ENCODE data around the gene SLBP.

The SLBP gene

GRCh38 chr4:1749370-1749769, 37.3 kb upstream of the SLBP start:
- no peak for DNase-seq (ENCODE audit: low read depth in 2 of 2)

GRCh38 chr4:1748465-1748995, 36.4 kb upstream of the SLBP start:
- DNase-seq (ENCODE audit: low read depth in 2 of 2), result peak; percentile 72 to 77

- DNase-seq (ENCODE audit: low read depth in 2 of 2), result no peak
Measured at GRCh38 chr4:1747603-1747967, 35.5 kb upstream of the SLBP start.

- DNase-seq (ENCODE audit: low read depth in 2 of 2), result no peak
Measured at GRCh38 chr4:1746919-1747602, 34.9 kb upstream of the SLBP start.

- DNase-seq (ENCODE audit: low read depth in 2 of 2), result peak; percentile 77 to 82
Measured at GRCh38 chr4:1746265-1746691, 34.2 kb upstream of the SLBP start.

- DNase-seq (ENCODE audit: low read depth in 2 of 2), result no peak
Measured at GRCh38 chr4:1745697-1746096, 33.6 kb upstream of the SLBP start.

- DNase-seq (ENCODE audit: low read depth in 2 of 2), result no peak
Measured at GRCh38 chr4:1745165-1745564, 33.0 kb upstream of the SLBP start.

GRCh38 chr4:1744552-1744951, 32.4 kb upstream of the SLBP start:
- DNase-seq (ENCODE audit: low read depth in 2 of 2), result no peak

- DNase-seq (ENCODE audit: low read depth in 2 of 2), result no peak
Measured at GRCh38 chr4:1743975-1744374, 31.9 kb upstream of the SLBP start.

- no peak for DNase-seq (ENCODE audit: low read depth in 2 of 2)
Measured at GRCh38 chr4:1743551-1743950, 31.4 kb upstream of the SLBP start.

GRCh38 chr4:1741208-1741607, 29.1 kb upstream of the SLBP start:
- DNase-seq (ENCODE audit: low read depth in 2 of 2), result no peak

- no peak for DNase-seq (ENCODE audit: low read depth in 2 of 2)
Measured at GRCh38 chr4:1740021-1740545, 28.0 kb upstream of the SLBP start.

GRCh38 chr4:1739358-1739757, 27.2 kb upstream of the SLBP start:
- DNase-seq (ENCODE audit: low read depth in 2 of 2), result no peak

GRCh38 chr4:1738410-1738809, 26.3 kb upstream of the SLBP start:
- DNase-seq (ENCODE audit: low read depth in 2 of 2), result no peak

- no peak for DNase-seq (ENCODE audit: low read depth in 2 of 2)
Measured at GRCh38 chr4:1737666-1738065, 25.5 kb upstream of the SLBP start.

GRCh38 chr4:1736812-1737211, 24.7 kb upstream of the SLBP start:
- no peak for DNase-seq (ENCODE audit: low read depth in 2 of 2)

GRCh38 chr4:1735215-1735614, 23.1 kb upstream of the SLBP start:
- DNase-seq (ENCODE audit: low read depth in 2 of 2), result no peak

- DNase-seq (ENCODE audit: low read depth in 2 of 2), result no peak
Measured at GRCh38 chr4:1732911-1733310, 20.8 kb upstream of the SLBP start.

GRCh38 chr4:1731180-1731579, 19.1 kb upstream of the SLBP start:
- no peak for DNase-seq (ENCODE audit: low read depth in 2 of 2)

GRCh38 chr4:1730532-1731135, 18.5 kb upstream of the SLBP start:
- no peak for DNase-seq (ENCODE audit: low read depth in 2 of 2)

- no peak for DNase-seq (ENCODE audit: low read depth in 2 of 2)
Measured at GRCh38 chr4:1728061-1728980, 16.2 kb upstream of the SLBP start.

Data from stimulated activated CD8-positive, alpha-beta memory T cell treated with anti-CD3 and anti-CD28 coated beads, Interleukin-15, amount 100 ng/mL, for 48 hours (primary cell).